HepG2 (cell line): Measurements from ENCODE around the gene PSMG3. TPM values are rescaled to one million over a fixed set of nuclear protein-coding genes. Genes with fewer than 3 reads are reported as not detected.
A peak's percentile ranks its signal among the peaks of the same experiment; 100 is the strongest.

Source experiments
- CREB3 ChIP-seq: sonication (generic); formaldehyde crosslinking; IDR thresholded peaks from 2 replicates; pipeline ENCODE4 v1.5.0; 2020; ENCODE audit warnings: missing genetic modification reagents
- EEA1 ChIP-seq: sonication (generic); formaldehyde crosslinking; IDR thresholded peaks from 2 replicates; pipeline ENCODE4 v1.5.1; 2020; ENCODE audit warnings: mild to moderate bottlenecking, missing genetic modification reagents, borderline replicate concordance
- FOXA1 ChIP-seq, 2 experiments: fragments of 450-650 bp in 1 of 2; sonication (generic) in 1 of 2; formaldehyde crosslinking in 1 of 2; IDR thresholded peaks; 2 replicates each; pipeline versions ENCODE4 v1.4.0 to v1.6.1; 2016 to 2020; ENCODE audit warnings: missing genetic modification reagents in 1 of 2
- HOMEZ ChIP-seq: IDR thresholded peaks from 2 replicates; pipeline ENCODE4 v1.6.1; 2016; ENCODE audit warnings: low read depth
- ISX ChIP-seq: sonication (generic); formaldehyde crosslinking; conservative IDR thresholded peaks from 2 replicates; pipeline ENCODE4 v1.5.0; 2020; ENCODE audit warnings: missing genetic modification reagents
- NFKBIZ ChIP-seq: IDR thresholded peaks from 2 replicates; pipeline ENCODE4 v1.6.1; 2018; ENCODE audit warnings: missing genetic modification reagents, missing compliant biosample characterization
- NFYC ChIP-seq: IDR thresholded peaks from 2 replicates; pipeline ENCODE4 v1.6.1; 2016; ENCODE audit warnings: missing genetic modification reagents, missing compliant biosample characterization
- POLR2G ChIP-seq: fragments of 200-400 bp; formaldehyde crosslinking; IDR thresholded peaks from 2 replicates; pipeline ENCODE4 v1.6.1; 2018; ENCODE audit warnings: mild to moderate bottlenecking, low read depth, low read length, moderate library complexity
- RFXANK ChIP-seq: IDR thresholded peaks from 2 replicates; pipeline ENCODE4 v1.6.1; 2016
- SETDB1 ChIP-seq: sonication (generic); formaldehyde crosslinking; IDR thresholded peaks from 2 replicates; pipeline ENCODE4 v1.5.1; 2020; ENCODE audit warnings: missing genetic modification reagents, mild to moderate bottlenecking, borderline replicate concordance
- TAF15 ChIP-seq: fragments of 200-400 bp; formaldehyde crosslinking; IDR thresholded peaks from one replicate; pipeline ENCODE4 v1.6.1; 2018; ENCODE audit warnings: mild to moderate bottlenecking, low read depth, low read length; ENCODE audit not compliant: poor library complexity, severe bottlenecking
- TBP ChIP-seq: sonication (generic); formaldehyde crosslinking; IDR thresholded peaks from 2 replicates; pipeline ENCODE4 v1.5.0; 2020; ENCODE audit warnings: missing genetic modification reagents
- TEAD3 ChIP-seq: optimal IDR thresholded peaks from 2 replicates; pipeline ENCODE3; 2016; ENCODE audit warnings: borderline replicate concordance
- THAP7 ChIP-seq: sonication (generic); formaldehyde crosslinking; IDR thresholded peaks from 2 replicates; pipeline ENCODE4 v1.8.1; 2023; ENCODE audit warnings: mild to moderate bottlenecking, missing genetic modification reagents
- XBP1 ChIP-seq: sonication (generic); formaldehyde crosslinking; IDR thresholded peaks from 2 replicates; pipeline ENCODE4 v1.5.0; 2020; ENCODE audit warnings: missing genetic modification reagents
- ZFP82 ChIP-seq: sonication (generic); formaldehyde crosslinking; IDR thresholded peaks from 2 replicates; pipeline ENCODE4 v1.5.1; 2020; ENCODE audit warnings: mild to moderate bottlenecking, missing genetic modification reagents, borderline replicate concordance
- ZNF510 ChIP-seq: sonication (generic); formaldehyde crosslinking; IDR thresholded peaks from 2 replicates; pipeline ENCODE4 v1.4.0; 2020; ENCODE audit warnings: low read depth, mild to moderate bottlenecking, missing genetic modification reagents
- ZNF672 ChIP-seq: sonication (generic); formaldehyde crosslinking; IDR thresholded peaks from 2 replicates; pipeline ENCODE4 v1.8.1; 2022; ENCODE audit warnings: missing genetic modification reagents
- ZNF776 ChIP-seq: sonication (generic); formaldehyde crosslinking; IDR thresholded peaks from 2 replicates; pipeline ENCODE4 v1.4.0; 2020; ENCODE audit warnings: mild to moderate bottlenecking, missing genetic modification reagents
- polyA plus RNA-seq, 8 experiments: library from polyadenylated mRNA; depleted of rRNA in 3 of 8; stranded (reverse) in 7 of 8; unstranded in 1 of 8; fragments of >200 nt; fragmentation: Illumina TruSeq in 4 of 8; extraction: Trizol in 4 of 8; gene quantifications; 2 replicates each; pipeline versions ENCODE4 v1.2.1 to v1.2.3, GENCODE V29; 2011 to 2016; ENCODE audit warnings: low read depth in 4 of 8, missing spikeins in 1 of 8, mixed read lengths in 1 of 8; ENCODE audit not compliant: insufficient read depth in 1 of 8
- total RNA-seq, 5 experiments: library from RNA; depleted of rRNA; stranded (reverse); fragments of >200 nt; fragmentation: Illumina TruSeq; extraction: Trizol; gene quantifications; 2 replicates each; pipeline ENCODE4 v1.2.3, GENCODE V29; 2016; ENCODE audit warnings: low read depth in 1 of 5
- TF ChIP-seq, protein P1 (sequence below): sonication (generic); formaldehyde crosslinking; IDR thresholded peaks from 2 replicates; pipeline ENCODE4 v1.4.0; 2020; ENCODE audit warnings: missing genetic modification reagents, borderline replicate concordance
- TF ChIP-seq, protein P2 (sequence below): sonication (generic); formaldehyde crosslinking; IDR thresholded peaks from 2 replicates; pipeline ENCODE4 v1.5.0; 2020; ENCODE audit warnings: mild to moderate bottlenecking, missing genetic modification reagents

Gene PSMG3
- total and polyA plus RNA-seq, 2 of the 13 experiments (the other 11 are each of a cell fraction or from before 2014, with no cell fraction given) = 29.6 to 48.4 TPM

DNA sequence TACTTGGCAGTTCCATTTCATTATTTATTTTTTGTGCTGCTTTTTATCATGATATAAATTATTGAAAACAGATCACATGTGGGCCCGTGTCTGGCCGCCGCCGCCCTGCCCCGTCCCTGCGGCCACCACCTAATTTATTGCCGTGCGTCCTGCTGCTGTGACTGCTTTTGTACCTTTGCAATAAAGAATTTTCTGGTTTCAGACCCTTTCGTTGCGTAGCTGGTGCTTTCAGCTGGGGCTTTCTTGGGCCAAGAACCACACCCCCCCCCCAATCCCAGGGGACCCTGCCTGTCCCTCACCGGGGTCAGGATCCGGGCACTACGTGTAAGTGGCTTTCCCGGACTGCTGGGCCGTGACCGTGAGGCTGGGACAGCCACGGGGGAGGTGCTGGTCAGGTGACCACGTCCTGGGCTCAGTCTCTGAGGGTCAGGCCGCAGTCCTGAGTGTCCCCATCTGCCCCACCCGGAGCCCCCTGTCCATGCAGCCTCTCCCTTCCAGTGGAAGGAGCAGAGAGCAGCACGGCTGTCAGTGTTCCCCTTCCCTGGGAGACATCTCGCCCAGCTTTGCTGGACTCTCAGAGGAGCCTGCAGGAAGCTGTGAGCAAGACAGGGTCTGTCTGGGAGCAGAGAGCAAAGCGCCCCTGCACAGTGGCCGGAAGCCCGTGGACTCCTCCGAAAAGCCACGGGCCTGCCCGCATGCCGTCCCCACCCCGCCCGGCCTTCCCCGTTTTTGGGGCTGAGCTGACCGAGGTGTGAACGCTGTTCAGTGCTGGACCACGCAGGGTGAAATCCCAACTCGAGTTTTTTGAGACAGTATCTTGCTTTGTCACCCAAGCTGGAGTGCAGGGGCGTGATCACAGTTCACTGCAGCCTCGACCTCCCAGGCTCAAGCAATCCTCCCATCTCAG is 26.7 kb downstream of the PSMG3 start (continued):
- TF ChIP-seq SETDB1 (CRISPR knock-in tag) (no peak), FOXA1 (IDR thresholded peaks at IDR 0.05) (no peak), FOXA1 (CRISPR knock-in tag; IDR thresholded peaks at IDR 0.05) (no peak), ISX (no peak), HOMEZ (CRISPR knock-in tag) (no peak), TEAD3 (no peak), EEA1 (CRISPR knock-in tag) (no peak), RFXANK (CRISPR knock-in tag) (no peak), NFKBIZ (CRISPR knock-in tag) (no peak), XBP1 (no peak), TBP (CRISPR knock-in tag) (no peak), CREB3 (CRISPR knock-in tag) (no peak), ZFP82 (CRISPR knock-in tag) (no peak), NFYC (no peak), TAF15 (peak; percentile 5), THAP7 (no peak), ZNF672 (CRISPR knock-in tag) (no peak), POLR2G (peak; percentile 76), ZNF776 (CRISPR knock-in tag) (0 out of 2 replicates have a peak, but pooled peaks have one; percentile 6), ZNF510 (CRISPR knock-in tag) (no peak)
- TF ChIP-seq, protein P1, sequence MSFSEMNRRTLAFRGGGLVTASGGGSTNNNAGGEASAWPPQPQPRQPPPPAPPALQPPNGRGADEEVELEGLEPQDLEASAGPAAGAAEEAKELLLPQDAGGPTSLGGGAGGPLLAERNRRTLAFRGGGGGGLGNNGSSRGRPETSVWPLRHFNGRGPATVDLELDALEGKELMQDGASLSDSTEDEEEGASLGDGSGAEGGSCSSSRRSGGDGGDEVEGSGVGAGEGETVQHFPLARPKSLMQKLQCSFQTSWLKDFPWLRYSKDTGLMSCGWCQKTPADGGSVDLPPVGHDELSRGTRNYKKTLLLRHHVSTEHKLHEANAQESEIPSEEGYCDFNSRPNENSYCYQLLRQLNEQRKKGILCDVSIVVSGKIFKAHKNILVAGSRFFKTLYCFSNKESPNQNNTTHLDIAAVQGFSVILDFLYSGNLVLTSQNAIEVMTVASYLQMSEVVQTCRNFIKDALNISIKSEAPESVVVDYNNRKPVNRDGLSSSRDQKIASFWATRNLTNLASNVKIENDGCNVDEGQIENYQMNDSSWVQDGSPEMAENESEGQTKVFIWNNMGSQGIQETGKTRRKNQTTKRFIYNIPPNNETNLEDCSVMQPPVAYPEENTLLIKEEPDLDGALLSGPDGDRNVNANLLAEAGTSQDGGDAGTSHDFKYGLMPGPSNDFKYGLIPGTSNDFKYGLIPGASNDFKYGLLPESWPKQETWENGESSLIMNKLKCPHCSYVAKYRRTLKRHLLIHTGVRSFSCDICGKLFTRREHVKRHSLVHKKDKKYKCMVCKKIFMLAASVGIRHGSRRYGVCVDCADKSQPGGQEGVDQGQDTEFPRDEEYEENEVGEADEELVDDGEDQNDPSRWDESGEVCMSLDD = no peak
- TF ChIP-seq, protein P2, sequence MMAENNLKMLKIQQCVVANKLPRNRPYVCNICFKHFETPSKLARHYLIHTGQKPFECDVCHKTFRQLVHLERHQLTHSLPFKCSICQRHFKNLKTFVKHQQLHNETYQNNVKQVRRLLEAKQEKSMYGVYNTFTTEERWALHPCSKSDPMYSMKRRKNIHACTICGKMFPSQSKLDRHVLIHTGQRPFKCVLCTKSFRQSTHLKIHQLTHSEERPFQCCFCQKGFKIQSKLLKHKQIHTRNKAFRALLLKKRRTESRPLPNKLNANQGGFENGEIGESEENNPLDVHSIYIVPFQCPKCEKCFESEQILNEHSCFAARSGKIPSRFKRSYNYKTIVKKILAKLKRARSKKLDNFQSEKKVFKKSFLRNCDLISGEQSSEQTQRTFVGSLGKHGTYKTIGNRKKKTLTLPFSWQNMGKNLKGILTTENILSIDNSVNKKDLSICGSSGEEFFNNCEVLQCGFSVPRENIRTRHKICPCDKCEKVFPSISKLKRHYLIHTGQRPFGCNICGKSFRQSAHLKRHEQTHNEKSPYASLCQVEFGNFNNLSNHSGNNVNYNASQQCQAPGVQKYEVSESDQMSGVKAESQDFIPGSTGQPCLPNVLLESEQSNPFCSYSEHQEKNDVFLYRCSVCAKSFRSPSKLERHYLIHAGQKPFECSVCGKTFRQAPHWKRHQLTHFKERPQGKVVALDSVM = peak; percentile 62; the same call in 1 of the 2 replicates
